Measurements from ENCODE around the gene CST3.
"Not testable (repeated sequence)": the region's sequence is repeated elsewhere in the genome, so short reads cannot be mapped to it uniquely, and the experiment has no call there.

CST3 gene, protein sequence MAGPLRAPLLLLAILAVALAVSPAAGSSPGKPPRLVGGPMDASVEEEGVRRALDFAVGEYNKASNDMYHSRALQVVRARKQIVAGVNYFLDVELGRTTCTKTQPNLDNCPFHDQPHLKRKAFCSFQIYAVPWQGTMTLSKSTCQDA

DNA sequence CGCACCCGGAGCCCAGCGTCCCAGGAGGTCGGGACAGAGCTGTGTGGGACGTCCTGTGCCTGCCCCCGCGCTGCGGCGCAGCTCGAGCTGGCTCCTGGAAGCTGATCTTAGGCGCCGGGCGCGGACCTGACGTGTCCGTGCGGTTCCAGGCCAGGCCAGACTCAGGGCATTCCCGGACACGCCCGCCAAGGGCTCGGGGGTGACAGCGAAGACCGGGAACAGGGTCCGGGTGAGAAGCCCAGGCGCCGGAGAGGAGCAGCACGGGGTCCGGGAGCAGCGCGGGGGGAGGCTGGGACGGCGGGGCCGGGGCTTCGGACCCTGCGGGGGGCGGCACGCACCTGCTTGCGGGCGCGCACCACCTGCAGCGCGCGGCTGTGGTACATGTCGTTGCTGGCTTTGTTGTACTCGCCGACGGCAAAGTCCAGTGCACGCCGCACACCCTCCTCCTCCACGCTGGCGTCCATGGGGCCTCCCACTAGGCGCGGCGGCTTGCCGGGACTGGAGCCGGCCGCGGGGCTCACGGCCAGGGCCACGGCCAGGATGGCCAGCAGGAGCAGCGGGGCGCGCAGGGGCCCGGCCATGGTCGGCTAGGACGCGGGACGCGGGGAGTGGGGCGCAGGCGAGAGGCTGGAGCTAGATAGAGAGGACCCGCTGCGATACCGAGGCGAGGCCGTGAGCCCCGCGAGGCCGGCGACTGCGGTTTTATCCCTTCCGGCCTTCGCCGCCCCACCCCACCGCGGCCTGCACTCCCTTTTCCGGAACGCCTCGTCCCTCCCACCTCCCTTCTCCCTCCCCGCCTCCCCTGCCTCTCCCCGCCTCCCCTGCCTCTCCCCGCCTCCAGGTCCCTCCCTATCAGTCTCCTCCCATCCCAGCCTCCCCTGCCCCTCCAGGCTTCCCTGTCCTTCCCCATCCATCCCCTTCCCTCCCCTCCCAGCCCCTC, at the start of gene CST3:
CST3 (minus strand) TSS at position 674 of the 940 bp plus-strand sequence; CDS start at position 581, 93 bp downstream.
- peak; percentile 91 for DNase-seq (ENCODE audit: low spot score)
- TF ChIP-seq, protein P1, sequence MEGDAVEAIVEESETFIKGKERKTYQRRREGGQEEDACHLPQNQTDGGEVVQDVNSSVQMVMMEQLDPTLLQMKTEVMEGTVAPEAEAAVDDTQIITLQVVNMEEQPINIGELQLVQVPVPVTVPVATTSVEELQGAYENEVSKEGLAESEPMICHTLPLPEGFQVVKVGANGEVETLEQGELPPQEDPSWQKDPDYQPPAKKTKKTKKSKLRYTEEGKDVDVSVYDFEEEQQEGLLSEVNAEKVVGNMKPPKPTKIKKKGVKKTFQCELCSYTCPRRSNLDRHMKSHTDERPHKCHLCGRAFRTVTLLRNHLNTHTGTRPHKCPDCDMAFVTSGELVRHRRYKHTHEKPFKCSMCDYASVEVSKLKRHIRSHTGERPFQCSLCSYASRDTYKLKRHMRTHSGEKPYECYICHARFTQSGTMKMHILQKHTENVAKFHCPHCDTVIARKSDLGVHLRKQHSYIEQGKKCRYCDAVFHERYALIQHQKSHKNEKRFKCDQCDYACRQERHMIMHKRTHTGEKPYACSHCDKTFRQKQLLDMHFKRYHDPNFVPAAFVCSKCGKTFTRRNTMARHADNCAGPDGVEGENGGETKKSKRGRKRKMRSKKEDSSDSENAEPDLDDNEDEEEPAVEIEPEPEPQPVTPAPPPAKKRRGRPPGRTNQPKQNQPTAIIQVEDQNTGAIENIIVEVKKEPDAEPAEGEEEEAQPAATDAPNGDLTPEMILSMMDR (IDR thresholded peaks at IDR 0.05; ENCODE audit: extremely low read depth, missing control alignments) = no peak

DNA sequence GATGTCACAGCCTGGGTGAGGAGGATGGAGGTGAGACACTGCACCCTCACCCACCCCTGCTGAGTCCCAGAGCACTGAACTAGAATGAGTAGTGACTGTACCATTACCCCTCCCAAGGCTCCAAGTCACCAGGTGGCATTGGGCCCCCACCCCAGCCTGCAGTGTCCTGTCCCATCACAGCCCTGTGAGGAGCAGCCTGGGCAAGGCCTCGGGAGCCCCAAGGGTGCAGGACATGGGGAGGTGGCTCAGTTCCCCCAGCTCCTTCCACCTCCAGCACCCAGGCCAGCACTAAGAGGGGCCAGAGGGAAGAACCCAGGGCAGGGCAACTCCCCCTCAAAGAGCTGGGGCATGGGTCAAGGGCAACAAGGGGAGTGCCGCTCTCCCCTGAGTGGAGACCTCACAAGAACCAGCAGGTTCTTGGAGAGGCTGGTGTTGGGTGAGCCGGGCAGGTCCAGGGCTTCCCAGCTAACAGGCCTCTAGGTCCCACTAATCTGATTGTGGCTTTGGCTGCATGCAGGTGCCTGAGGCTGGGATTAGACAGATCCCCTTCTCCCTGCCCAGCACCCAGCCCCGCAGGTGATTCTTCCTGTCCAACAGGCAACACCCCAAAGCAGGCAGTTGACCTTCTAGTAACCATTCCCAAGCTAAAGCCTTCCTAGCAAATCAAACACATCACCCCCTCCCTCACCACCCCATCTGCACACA, 48.4 kb upstream of the CST3 start:
- TF ChIP-seq, protein P1 (IDR thresholded peaks at IDR 0.05; ENCODE audit: extremely low read depth, missing control alignments) = no peak
- no peak for DNase-seq (ENCODE audit: low spot score)

DNA sequence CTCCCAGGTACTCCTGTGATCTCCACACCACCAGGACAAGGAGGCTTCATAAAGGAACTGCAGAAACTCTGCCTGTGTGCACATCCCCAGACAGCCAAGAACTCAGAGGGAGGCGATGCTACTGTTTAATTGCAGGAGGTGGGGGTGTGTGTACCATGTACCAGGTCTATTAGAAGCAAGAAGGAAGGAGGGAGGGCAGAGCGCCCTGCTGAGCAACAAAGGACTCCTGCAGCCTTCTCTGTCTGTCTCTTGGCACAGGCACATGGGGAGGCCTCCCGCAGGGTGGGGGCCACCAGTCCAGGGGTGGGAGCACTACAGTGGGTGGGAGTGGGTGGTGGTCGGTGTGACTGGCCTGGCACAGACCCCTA, 47.8 kb upstream of the CST3 start:
- not testable (repeated sequence) for DNase-seq (ENCODE audit: low spot score)

DNA sequence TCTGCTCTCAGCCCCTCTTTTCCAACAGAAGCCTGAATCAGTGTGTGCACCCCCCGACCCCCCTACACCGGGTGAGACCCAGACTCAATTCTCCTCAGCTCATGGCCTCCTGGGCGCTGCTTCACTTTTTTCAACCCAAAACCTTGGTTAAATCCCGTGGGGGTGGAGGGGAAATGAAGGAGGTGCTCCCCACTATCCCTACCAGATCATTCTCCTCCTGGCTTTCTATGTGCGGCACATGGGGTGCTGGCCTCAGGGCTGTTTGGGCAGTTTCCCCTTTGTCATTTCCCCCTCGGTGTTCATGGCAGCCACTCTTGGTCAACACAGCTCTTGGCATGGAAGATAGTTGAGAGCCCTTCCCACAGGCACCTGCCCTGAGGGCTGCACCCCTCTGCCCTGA, 46.5 kb upstream of the CST3 start:
- TF ChIP-seq, protein P1 (IDR thresholded peaks at IDR 0.05; ENCODE audit: extremely low read depth, missing control alignments) = no peak

DNA sequence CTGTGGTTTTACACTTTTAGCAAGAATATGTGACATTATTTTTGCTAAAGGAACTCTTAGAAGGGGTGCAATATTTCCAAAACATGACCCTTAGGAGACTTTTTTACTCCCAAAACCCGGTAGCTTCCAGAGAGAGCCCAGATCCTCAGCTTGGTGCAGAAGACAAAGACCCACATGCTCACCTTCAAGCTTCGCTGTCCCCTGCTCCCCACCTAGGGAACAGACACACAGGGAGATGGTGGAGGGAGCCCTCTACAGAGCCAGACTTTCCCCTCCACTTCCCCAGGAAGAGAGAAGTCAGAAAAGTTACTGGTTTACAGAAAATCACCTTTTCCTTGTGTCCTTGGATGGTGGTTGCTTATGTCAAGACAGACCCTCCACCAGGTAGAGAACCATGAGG, 46.1 kb upstream of the CST3 start:
- TF ChIP-seq, protein P1 (IDR thresholded peaks at IDR 0.05; ENCODE audit: extremely low read depth, missing control alignments) = no peak
- no peak for DNase-seq (ENCODE audit: low spot score)

More for the DNA sequence above, 46.5 kb upstream of the CST3 start:
- no peak for DNase-seq (ENCODE audit: low spot score)

DNA sequence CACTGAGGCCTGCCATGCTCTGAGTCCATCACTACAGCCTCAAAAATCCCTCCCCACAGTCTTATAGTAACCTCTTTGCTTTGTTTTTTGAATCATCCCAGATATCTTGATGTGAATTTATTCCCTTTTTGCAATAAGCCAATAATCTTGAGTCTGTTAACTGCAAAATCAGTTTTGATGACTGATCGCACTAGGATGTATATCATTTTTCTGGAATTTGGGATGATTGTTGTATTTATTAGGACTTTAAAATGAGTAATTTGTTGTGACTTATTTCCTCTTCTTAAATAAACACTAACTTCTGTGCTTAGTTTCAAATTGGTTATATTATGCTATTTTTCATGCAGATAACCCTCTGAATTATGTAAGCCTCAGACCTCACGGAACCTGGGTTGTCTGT, 45.5 kb upstream of the CST3 start:
- TF ChIP-seq, protein P1 (IDR thresholded peaks at IDR 0.05; ENCODE audit: extremely low read depth, missing control alignments) = no peak
- no peak for DNase-seq (ENCODE audit: low spot score)

DNA sequence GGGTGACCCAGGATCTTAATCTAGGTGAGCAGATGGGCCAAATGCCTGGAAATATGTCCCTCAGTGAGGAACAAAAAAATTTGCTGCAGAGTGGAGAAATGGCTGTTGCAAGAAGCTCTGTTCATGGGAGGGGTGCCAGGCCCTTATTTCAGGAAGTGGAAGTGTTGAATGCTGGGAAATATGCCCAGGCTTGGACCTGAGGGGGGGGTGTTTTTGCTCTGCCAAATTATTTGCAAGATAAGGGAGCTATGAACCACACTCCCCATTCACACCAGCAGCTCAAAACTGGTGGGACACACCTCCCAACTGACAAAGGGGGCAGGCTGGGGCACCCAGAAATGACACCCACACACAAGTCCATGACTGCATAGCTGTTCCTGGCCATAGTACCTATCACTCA, 42.4 kb upstream of the CST3 start:
- TF ChIP-seq, protein P1 (IDR thresholded peaks at IDR 0.05; ENCODE audit: extremely low read depth, missing control alignments) = no peak

More for the DNA sequence above, 42.4 kb upstream of the CST3 start:
- DNase-seq (ENCODE audit: low spot score) = no peak
